Left colon (tissue), 2 donors: Measurements from ENCODE around the gene PDZD2. TPM values are rescaled to one million over a fixed set of nuclear protein-coding genes. Genes with fewer than 3 reads are reported as not detected.
A peak's percentile ranks its signal among the peaks of the same experiment; 100 is the strongest.

Experiments
- ATAC-seq: fragments of 200-7000 bp; cut with Tn5 transposase; one replicate; pipeline ENCODE4 v1.9.1; 2020; ENCODE audit warnings: mild to moderate bottlenecking, moderate library complexity
- DNase-seq, 2 donors: peaks; one replicate each; pipeline ENCODE4 v3.0.0-alpha.2; 2020
- intact Hi-C, 2 donors: fragments of 100-400 bp; cut with DNase I in 1 of 2; cut with micrococcal nuclease in 1 of 2; formaldehyde crosslinking; loops; one replicate each; pipeline versions ENCODE4 v1.11.2 to v1.14.0; 2022; cut with DNase I, micrococcal nuclease
- microRNA-seq, 2 donors: library from miRNA; unstranded; fragments of <30 nt; microRNA quantifications; one replicate each; pipeline versions ENCODE4 v1.1.0 to v1.2.0, GENCODE V29; 2020
- total RNA-seq, 2 donors: library from RNA; stranded (reverse); fragmentation: NEBNext Ultra II Directional; extraction: Animal tissue kit (Norgen Biotek cat#: 25700); gene quantifications; one replicate each; pipeline ENCODE4 v1.2.1, GENCODE V29; 2021
- donor health status: DM: no; HTN: no; CAD: no.
- donor health status: DM: yes; HTN: yes; CAD: no.

The PDZD2 gene
- total RNA-seq, 2 donors from 2014 or later = 1.6 to 2.3 TPM

GRCh38 chr5:32145378-32145777 is 506.4 kb downstream of the PDZD2 start:
- DNase-seq = no peak
- ATAC-seq = peak; percentile 88
- intact Hi-C loops = no loop called here

GRCh38 chr5:32147236-32147635 is 508.3 kb downstream of the PDZD2 start:
- DNase-seq (no peak), ATAC-seq (no peak)
- intact Hi-C loops = no loop called here

GRCh38 chr5:32147959-32148358 is 509.0 kb downstream of the PDZD2 start:
- no peak for DNase-seq
- no peak for ATAC-seq
- intact Hi-C loops = no loop called here

GRCh38 chr5:32150366-32150765 is 511.4 kb downstream of the PDZD2 start:
- no peak for DNase-seq
- intact Hi-C loops = no loop called here
- no peak for ATAC-seq

GRCh38 chr5:32151198-32151597 is 512.3 kb downstream of the PDZD2 start:
- ATAC-seq (no peak), DNase-seq (no peak)
- intact Hi-C loops = no loop called here

- no peak for ATAC-seq
- DNase-seq = no peak
- intact Hi-C loops = no loop called here
Measured at GRCh38 chr5:32153723-32154122, 514.8 kb downstream of the PDZD2 start.

- intact Hi-C loops = no loop called here
- no peak for ATAC-seq
- no peak for DNase-seq
Measured at GRCh38 chr5:32155211-32155610, 516.3 kb downstream of the PDZD2 start.

GRCh38 chr5:32156635-32157034 is 517.7 kb downstream of the PDZD2 start:
- intact Hi-C loops = no loop called here
- DNase-seq (no peak), ATAC-seq (no peak)

GRCh38 chr5:32157078-32157477 is 518.1 kb downstream of the PDZD2 start:
- intact Hi-C loops = no loop called here
- ATAC-seq = no peak

GRCh38 chr5:32158679-32158975 is 519.7 kb downstream of the PDZD2 start:
- intact Hi-C loops = no loop called here
- DNase-seq (no peak), ATAC-seq (no peak)

More at GRCh38 chr5:32157078-32157477, 518.1 kb downstream of the PDZD2 start:
- DNase-seq = no peak

- ATAC-seq (no peak), DNase-seq (no peak)
- intact Hi-C loops = no loop called here
Measured at GRCh38 chr5:32159328-32160072, 520.6 kb downstream of the PDZD2 start.

GRCh38 chr5:32160228-32160627 is 521.3 kb downstream of the PDZD2 start:
- ATAC-seq = no peak
- intact Hi-C loops = no loop called here
- no peak for DNase-seq

Small RNAs within 50 kb of the gene (microRNA-seq; reads per million reads assigned to microRNA genes)
- gene MIR4279 = 0 reads per million in 2 donors

Other genes with a start within 250 kb of the PDZD2 start
- 10 to 100 TPM; 46.5 to 50.9 TPM for gene DROSHA, start 107.0 kb upstream of the PDZD2 start, total RNA-seq
- 10 to 100 TPM; 26.5 to 28.9 TPM for gene C5orf22, start 106.8 kb upstream of the PDZD2 start, total RNA-seq